ENCODE measurements around the gene BAIAP2L2. TPM values are rescaled to one million over a fixed set of nuclear protein-coding genes. Genes with fewer than 3 reads are reported as not detected.

BAIAP2L2 gene
- total and polyA plus RNA-seq, 7 donors: 0.23 to 5.1 (median 0.55) TPM; not detected in 1

DNA sequence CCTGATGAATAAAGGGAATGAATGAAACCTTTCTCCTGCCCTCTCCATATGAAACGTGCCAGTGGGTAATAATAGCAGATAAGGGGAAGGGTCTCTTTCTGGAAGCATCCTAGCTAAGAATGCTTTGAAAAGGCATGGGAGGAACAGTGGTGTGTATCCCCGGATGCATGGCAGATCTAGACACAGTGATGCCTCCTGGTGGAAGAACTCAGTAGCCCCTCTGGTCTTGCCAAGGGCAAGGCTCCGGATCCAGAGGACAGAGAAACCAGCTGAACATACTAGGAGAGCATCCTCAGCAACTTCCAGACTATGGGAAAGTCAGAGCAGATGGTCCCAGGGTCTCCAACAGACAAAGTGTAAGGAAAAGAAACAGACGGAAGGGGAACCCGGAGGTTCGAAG is 6.4 kb downstream of the BAIAP2L2 start:
- Histone ChIP-seq H3K4me1 (no peaks in the 10 kb centered on the region), H3K36me3 (ENCODE audit: insufficient read depth in 1 of 2, low read depth in 1 of 2) (no peaks in the 10 kb centered on the region), H3K9me3 (no peaks in the 10 kb centered on the region), H3K27ac (no peak overlapping the region), H3K4me3 (no peak overlapping the region), H3K27me3 (ENCODE audit: insufficient read depth in 3 of 3, low read length in 2 of 3) (no peaks in the 10 kb centered on the region)
- TF ChIP-seq, protein P1, sequence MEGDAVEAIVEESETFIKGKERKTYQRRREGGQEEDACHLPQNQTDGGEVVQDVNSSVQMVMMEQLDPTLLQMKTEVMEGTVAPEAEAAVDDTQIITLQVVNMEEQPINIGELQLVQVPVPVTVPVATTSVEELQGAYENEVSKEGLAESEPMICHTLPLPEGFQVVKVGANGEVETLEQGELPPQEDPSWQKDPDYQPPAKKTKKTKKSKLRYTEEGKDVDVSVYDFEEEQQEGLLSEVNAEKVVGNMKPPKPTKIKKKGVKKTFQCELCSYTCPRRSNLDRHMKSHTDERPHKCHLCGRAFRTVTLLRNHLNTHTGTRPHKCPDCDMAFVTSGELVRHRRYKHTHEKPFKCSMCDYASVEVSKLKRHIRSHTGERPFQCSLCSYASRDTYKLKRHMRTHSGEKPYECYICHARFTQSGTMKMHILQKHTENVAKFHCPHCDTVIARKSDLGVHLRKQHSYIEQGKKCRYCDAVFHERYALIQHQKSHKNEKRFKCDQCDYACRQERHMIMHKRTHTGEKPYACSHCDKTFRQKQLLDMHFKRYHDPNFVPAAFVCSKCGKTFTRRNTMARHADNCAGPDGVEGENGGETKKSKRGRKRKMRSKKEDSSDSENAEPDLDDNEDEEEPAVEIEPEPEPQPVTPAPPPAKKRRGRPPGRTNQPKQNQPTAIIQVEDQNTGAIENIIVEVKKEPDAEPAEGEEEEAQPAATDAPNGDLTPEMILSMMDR (IDR thresholded peaks at IDR 0.05): peak; percentile 47
- DNase-seq: peak in 1 of 2 donors; percentile 54
- intact Hi-C loops (cut with DNase I): loop anchor here in 1 of 2 donors (2.0 kb wide), 1 partner anchor 51 kb away; no protein-coding TSS in a partner anchor
- ATAC-seq: peak; percentile 72 to 88 (median 77)
- 67 to 83% (median 72%) methylated on average over 6 of the region's 6 CpGs for WGBS, 3 donors

GRCh38 chr22:38103641-38104040 is 6.8 kb downstream of the BAIAP2L2 start:
- H3K9me3 ChIP-seq: no peaks in the 10 kb centered on the region
- no peak overlapping the region for H3K27ac ChIP-seq
- TF ChIP-seq, protein P1 (IDR thresholded peaks at IDR 0.05): no peak
- no peaks in the 10 kb centered on the region for H3K4me1 ChIP-seq
- no peaks in the 10 kb centered on the region for H3K27me3 ChIP-seq (ENCODE audit: insufficient read depth in 3 of 3, low read length in 2 of 3)
- no peak overlapping the region for H3K4me3 ChIP-seq
- DNase-seq (no peak), ATAC-seq (no peak)
- no peaks in the 10 kb centered on the region for H3K36me3 ChIP-seq (ENCODE audit: insufficient read depth in 1 of 2, low read depth in 1 of 2)
- WGBS, 3 donors: 65 to 80% (median 70%) methylated on average over 8 of the region's 8 CpGs
- intact Hi-C loops (cut with DNase I): loop anchor here (2.0 kb wide), 1 partner anchor 51 kb away; no protein-coding TSS in a partner anchor

GRCh38 chr22:38098410-38099249 is 11.9 kb downstream of the BAIAP2L2 start:
- Histone ChIP-seq H3K27ac (no peak overlapping the region), H3K36me3 (ENCODE audit: insufficient read depth in 1 of 2, low read depth in 1 of 2) (no peaks in the 10 kb centered on the region), H3K4me3 (no peak overlapping the region), H3K27me3 (ENCODE audit: insufficient read depth in 3 of 3, low read length in 2 of 3) (no peaks in the 10 kb centered on the region), H3K9me3 (no peaks in the 10 kb centered on the region), H3K4me1 (no peaks in the 10 kb centered on the region)
- intact Hi-C loops (cut with DNase I): no loop called here
- TF ChIP-seq, protein P1 (IDR thresholded peaks at IDR 0.05): no peak
- 66 to 76% (median 74%) methylated on average over 9 of the region's 9 CpGs for WGBS, 3 donors
- ATAC-seq (no peak), DNase-seq (no peak)

DNA sequence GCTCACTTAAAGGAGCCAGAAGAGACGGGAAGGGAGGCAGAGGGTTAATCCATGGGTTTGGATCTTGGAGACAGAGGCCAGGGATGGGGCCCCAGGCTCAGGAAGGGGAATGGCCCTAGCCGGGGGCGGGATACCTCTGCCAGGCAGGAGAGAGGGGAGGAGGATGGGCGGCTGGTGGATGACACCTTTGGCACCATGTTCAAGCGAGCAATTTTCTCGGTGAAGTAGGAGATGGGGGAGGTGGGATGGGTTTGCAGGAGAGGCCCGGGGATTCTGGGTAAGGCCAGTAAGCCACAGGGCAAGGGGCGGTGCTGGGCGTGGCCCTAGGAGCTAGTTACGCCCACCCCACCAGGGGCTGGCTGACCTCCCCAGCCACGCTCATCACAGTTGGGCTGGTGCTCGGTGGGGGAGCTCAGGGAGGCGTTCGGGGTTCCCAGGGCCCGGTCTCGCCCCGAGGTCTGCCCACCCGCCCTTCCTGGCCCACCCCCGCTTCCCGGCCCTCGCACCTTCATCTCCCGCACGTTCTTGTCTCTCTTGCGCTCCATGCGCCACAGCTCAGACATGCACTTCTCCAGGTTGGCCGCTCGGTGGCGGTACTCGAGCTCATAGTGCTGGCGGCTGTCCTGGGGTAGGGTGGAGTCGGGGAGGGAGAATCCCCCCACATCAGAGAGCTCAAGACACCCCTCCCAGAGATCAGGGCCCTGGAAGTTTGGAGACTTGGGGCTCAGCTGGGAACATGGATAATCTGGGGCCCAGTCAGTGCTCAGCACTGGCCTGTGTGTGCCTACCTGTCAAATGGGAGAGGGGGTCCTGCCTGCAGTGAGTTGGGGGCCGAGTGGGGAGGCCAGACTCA is 12.7 kb downstream of the BAIAP2L2 start:
- no peaks in the 10 kb centered on the region for H3K9me3 ChIP-seq
- TF ChIP-seq, protein P1 (IDR thresholded peaks at IDR 0.05): no peak
- H3K27ac ChIP-seq: no peak overlapping the region
- no peaks in the 10 kb centered on the region for H3K4me1 ChIP-seq
- intact Hi-C loops (cut with DNase I): no loop called here
- H3K4me3 ChIP-seq: no peak overlapping the region
- DNase-seq (no peak), ATAC-seq (peak in 1 of 4 donors; percentile 39)
- H3K27me3 ChIP-seq (ENCODE audit: insufficient read depth in 3 of 3, low read length in 2 of 3): no peaks in the 10 kb centered on the region
- 49 to 51% (median 49%) methylated on average over 28 to 32 of the region's 32 CpGs for WGBS, 3 donors
- no peaks in the 10 kb centered on the region for H3K36me3 ChIP-seq (ENCODE audit: insufficient read depth in 1 of 2, low read depth in 1 of 2)
